DOHH2 (cell line): ENCODE data around the gene SPTAN1.

Experiments
- EZH2phosphoT487 ChIP-seq: fragments of 200-600 bp; sonication (generic); IDR thresholded peaks from 2 replicates; pipeline ENCODE4 v1.6.1; 2017; ENCODE audit warnings: borderline replicate concordance, mild to moderate bottlenecking, antibody characterized with exemption, low read length, moderate library complexity, mixed read lengths
- TF ChIP-seq, protein P1 (sequence below): fragments of 200-600 bp; sonication (generic); IDR thresholded peaks from one replicate; pipeline ENCODE4 v1.5.1; 2014; ENCODE audit warnings: antibody characterized with exemption, mild to moderate bottlenecking, low read depth, low read length; ENCODE audit not compliant: poor library complexity, severe bottlenecking

DNA sequence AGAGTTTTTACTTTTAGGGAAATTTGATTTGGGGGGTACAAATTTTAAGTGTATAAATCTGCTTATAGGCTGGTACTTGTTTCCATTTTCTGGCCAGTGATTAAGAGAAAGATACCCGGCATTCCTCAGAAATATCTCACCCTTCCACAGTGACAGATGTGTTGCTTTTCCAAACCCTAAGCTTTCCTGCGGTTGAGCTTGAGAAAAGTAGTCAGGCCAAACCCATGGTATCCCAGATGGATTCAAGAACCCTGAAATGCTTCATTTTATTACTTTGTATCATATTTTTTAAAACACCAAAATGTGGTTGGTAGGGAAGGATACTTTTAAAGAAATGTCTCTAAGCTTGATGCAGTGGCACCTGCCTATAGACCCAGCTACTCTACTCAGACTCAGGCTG, 23.5 kb downstream of the SPTAN1 start:
- TF ChIP-seq, protein P1, sequence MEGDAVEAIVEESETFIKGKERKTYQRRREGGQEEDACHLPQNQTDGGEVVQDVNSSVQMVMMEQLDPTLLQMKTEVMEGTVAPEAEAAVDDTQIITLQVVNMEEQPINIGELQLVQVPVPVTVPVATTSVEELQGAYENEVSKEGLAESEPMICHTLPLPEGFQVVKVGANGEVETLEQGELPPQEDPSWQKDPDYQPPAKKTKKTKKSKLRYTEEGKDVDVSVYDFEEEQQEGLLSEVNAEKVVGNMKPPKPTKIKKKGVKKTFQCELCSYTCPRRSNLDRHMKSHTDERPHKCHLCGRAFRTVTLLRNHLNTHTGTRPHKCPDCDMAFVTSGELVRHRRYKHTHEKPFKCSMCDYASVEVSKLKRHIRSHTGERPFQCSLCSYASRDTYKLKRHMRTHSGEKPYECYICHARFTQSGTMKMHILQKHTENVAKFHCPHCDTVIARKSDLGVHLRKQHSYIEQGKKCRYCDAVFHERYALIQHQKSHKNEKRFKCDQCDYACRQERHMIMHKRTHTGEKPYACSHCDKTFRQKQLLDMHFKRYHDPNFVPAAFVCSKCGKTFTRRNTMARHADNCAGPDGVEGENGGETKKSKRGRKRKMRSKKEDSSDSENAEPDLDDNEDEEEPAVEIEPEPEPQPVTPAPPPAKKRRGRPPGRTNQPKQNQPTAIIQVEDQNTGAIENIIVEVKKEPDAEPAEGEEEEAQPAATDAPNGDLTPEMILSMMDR = no peak
- TF ChIP-seq EZH2phosphoT487 = no peak
